Aortic smooth muscle cell (primary cell): ENCODE data around the gene NACC2. TPM values are rescaled to one million over a fixed set of nuclear protein-coding genes. Genes with fewer than 3 reads are reported as not detected.

ENCODE experiments used
- total RNA-seq: library from RNA; depleted of rRNA; stranded (reverse); fragments of >200 nt; gene quantifications from 2 replicates; pipeline ENCODE4 v1.2.3, GENCODE V29; 2014

Gene NACC2
- total RNA-seq = 29.2 TPM in 2 replicates

GRCh38 chr9:136095070-136096058 is at the start of gene NACC2:
TSS of gene NACC2 (minus strand) at chr9:136095289. CDS start at chr9:136050521, 44,768 bp downstream.

DNA sequence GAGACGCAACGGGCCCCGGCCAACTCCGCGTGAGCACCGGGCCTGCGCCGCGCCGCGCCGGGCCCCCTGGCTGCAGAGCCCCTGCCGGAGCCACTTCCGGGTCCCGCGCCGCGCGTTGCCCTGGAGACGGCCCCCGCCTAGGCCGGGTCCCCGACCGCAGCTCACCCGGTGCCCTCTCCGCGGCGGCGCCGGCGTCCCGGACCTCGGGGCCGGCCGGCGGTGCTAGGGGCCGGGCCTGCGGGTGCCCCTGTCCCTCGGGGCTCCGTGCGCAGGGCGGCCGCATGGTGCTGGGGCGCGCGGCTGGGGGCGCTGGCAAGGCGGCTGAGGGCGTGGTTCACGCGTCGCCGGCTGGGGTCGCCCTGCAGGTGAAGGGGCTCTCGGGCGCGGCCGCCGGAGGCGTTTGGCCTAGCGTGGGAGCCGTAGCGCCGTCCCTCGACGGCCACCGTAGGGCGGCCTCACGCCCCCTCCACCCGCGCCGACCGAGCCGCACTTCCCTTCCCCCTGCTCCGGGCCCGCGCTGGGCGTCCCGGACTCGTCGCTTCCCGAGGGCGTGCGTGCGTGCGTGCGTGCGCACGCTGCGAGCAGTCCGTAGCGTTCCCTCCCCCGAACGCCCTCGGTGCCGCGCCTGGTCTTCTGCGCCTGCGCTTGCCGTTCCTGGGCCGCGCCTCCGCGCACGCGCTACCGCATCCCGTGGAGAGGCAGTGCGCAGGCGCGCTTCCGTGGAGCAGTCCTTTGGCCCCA is 23.4 kb upstream of the NACC2 start, which contains the start of gene TMEM250:
Gene TMEM250 (minus strand): TSS at position 556 of the 741 bp plus-strand sequence. CDS start 1,975 bp downstream, outside the sequence.

GRCh38 chr9:135961277-135961715 is 133.8 kb downstream of the NACC2 start, which contains the start of gene UBAC1:
TSS of gene UBAC1 (minus strand) at chr9:135961373. CDS start at chr9:135961162, 211 bp downstream.

Other genes with a start within 250 kb of the NACC2 start
- gene CAMSAP1, start 187.7 kb downstream of the NACC2 start, total RNA-seq = 15.0 and 17.3 TPM in 2 replicates
- 28.2 and 28.5 TPM in 2 replicates for gene UBAC1, start 133.9 kb downstream of the NACC2 start, total RNA-seq
- 38.2 and 42.3 TPM in 2 replicates for gene TMEM250, start 23.6 kb upstream of the NACC2 start, total RNA-seq
- not detected in 2 replicates for gene LHX3, start 109.8 kb upstream of the NACC2 start, total RNA-seq
- gene QSOX2, start 150.5 kb upstream of the NACC2 start, total RNA-seq = 8.6 and 9.9 TPM in 2 replicates
- gene CCDC187, start 208.8 kb upstream of the NACC2 start, total RNA-seq = under 0.01 TPM in 2 replicates
- gene GPSM1, start 232.2 kb upstream of the NACC2 start, total RNA-seq = 41.7 and 50.7 TPM in 2 replicates